Activated CD4-positive, alpha-beta T cell treated with anti-CD3 and anti-CD28 coated beads, Interleukin-2, amount 50 U/mL, for 24 hours (primary cell): ENCODE results near the gene TPRG1L.

Experiments
- DNase-seq, 2 donors: peaks; one replicate each; pipeline ENCODE4 v3.0.0-alpha.2; 2020; ENCODE audit warnings: low read depth in 1 of 2, low spot score in 1 of 2

TPRG1L gene

DNA sequence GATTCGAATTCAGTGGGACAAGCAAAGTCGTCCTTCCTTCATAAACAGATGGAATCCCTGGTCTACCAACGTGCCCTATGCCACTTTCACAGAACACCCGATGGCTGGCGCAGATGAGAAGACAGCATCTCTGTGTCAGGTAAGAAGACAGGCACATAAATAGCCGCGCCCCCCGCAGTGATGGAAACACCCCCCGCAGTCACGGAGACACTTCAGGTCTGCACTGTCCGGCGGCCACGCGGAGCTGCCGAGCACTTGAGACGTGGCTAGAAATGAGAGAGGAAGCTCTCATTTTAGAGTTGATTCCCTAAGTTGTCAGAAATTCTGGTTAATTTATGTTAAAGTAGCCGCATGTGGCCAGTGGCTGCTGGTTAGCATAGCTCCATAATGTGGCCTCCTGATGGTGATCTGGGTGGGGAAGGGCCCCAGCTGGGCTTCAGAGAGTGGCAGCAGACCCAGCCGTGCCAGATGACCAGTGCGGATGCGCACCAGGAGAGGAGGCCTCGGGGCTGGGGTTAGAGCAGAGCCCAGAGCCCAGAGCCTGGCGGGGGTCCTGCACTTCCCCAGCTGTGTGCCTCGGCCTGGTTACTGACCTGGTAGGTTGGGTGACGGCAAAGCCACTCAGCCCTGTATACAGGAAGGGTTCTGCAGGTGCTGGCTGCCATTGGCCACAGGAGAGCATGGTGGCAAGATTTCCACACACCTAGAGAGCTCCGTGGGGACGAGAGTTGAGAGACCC lies 2.9 kb downstream of the TPRG1L start:
- no peak for DNase-seq

DNA sequence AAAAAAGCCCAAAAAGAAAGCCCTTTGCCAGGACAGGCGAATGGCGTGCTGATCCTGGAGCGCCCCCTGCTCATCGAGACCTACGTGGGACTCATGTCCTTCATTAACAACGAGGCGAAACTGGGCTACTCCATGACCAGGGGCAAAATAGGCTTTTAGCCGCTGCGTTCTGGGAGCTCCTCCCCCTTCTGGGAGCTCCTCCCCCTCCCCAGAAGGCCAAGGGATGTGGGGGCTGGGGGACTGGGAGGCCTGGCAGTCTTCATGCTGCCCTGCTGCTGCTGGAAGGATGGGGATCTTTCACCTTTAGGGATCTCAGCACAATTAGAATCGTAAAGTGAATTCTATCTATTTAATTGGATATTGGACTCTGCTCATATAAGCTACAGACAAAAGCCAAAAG lies 3.6 kb downstream of the TPRG1L start:
- no peak for DNase-seq

DNA sequence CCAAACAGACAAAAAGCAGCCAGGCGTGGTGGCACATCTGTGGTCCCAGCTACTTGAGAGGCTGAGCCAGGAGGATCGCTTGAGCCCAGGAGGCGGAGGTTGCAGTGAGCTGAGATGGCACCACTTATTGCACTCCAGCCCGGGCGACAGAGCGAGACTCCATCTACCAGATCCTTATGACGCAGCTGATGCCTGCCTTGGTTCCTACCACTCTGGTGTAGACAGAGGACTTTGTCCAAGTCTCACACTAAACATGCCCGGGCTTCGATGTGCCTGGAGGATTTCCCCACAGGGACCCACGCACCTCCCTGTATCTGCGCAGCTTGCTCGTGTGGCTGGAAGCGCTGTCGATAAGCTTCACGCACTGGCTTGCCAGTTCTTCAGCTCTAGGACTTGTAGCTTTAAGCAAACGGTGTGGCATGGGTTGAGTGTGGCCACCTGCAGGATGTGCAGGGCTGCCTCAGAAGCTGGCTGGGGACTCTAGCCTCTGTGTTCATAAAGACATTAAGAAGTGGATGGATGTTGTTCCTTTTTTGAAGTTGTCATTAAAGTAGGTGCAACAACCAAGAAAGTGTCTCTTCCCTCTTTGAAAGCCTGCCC lies 4.8 kb downstream of the TPRG1L start:
- no peak for DNase-seq

DNA sequence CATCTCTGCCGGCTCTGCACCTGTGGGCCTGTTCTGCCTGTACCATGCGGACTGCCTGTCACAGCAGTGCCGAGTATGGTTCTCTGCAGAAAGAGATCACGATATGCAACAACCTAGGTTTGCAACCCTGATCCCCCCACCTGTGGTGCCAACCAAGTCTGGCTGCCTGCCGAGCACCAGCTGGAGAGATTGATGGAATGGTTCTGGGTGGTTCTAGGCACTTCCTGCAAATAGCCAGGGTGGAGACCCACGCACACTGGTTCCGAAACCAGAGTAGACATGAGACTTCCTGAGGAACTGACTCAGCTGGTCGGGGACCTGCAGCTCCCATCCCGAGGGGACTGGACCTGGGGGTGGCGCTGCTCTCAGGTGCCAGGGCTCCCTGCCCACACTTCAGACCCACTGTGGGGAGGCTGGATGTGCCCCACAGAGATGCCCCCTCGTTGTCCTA lies 5.4 kb downstream of the TPRG1L start:
- no peak for DNase-seq

DNA sequence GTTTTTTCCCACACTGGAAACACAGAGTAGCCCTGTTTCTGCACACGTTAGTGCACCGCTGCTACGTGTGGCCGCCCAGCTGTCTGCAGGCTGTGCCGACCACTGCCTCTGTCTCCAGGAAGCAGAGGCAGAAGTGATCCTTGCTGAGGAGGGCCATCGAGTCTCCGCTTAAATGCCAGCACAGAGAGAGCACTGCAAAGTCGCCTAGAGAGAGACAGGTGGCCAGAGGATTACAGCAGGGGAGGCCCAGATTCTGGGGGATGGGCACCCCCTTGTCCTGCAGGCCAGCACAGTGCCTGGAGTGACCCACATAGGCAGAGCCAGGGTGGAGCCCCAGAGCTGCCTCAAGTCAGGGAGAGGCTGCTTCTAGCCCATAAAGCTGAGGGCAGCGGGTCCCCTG lies 6.1 kb downstream of the TPRG1L start:
- no peak for DNase-seq

DNA sequence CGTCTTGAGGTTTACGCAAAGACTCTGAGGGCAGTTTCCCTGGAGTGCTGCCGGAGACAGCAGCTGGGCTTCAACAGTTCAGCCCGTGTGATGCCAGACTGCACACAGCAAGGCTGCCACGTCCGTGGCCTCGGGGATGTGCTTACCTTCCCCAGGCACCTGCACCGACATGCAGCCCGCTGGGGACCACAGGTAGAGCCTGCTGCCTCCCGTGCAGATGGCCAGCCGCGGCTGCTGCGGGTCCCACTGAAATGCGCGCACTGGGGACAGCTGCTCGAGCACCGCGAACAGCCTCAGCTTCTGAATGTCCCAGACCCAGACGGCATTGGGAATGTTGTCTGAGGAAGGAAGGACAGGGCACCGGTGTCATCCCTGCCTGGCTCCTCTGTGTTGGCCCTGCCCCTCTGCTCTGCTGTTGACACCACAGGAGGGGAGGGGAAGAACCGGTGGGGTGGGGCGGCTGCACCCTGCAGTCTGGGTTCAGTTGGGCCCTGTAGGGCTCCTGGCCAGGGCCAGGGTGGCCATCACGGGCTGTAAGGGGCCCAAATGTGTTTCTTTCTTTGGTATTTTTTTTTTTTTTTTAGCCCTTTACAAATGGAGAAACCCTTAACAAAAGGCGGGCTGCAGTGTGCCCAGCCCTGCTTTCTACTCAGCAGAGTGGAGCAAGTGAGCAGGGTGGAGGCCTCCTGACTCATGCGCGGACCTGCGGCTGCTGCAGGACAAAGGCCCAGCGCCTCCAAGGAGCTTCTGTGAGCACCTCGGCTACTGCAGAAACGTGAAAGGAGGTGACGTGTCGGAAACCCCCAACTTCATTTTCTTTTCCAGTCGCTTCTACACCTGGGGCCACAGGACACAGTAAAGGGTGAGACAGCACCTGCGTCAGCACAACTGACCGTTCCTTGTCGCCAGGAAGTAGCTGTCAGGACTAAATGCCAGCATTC lies 6.8 kb downstream of the TPRG1L start:
- no peak for DNase-seq

DNA sequence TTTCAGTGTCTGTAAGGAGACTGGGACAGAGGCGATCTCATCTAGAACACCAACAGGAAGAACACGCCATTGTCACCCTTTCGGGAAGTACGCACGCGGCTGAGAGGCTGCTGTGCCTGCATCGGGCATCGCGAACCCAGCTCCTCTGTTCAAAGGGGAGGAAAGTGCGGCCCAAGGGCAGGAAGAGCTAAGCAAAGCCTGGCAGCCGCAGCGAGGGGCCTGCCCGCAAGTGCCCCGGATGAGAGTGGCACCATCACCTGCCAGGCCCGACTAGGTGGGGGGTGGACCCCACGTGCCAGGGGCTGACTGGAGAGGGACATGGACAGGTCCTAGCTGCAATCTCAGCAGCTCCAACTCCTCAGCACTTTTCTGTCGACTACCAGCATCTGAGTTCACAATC lies 7.5 kb downstream of the TPRG1L start:
- DNase-seq: no peak

DNA sequence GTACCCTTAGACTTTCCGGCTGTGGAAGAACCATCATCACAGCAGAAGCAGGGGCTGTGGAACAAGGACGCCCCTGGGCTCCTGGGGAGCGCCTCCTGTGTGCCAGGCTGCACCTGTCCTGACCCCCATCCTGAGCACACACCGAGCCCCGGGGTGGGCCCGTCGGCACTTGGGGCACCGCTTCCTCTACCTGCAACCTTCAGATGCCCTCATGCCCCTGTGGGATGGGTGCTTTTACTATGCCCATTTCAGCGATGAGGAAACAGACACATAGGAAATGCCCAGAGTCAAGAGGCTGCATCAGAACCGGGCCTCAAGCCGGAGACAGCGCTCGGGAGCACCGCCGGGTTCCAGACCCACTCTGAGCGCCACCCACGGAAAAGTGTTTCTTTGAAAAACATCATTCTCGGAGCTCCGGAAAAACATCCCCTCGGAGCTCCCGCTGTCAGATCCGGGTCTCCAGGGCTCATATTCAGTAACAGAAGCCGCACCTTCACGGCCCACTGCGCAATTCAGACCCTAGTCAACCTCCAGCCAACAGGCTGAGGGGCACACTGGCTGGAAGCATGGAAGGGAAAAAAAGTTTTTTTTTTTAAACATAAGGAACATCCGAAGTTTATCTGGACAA lies 8.0 kb downstream of the TPRG1L start:
- no peak for DNase-seq

DNA sequence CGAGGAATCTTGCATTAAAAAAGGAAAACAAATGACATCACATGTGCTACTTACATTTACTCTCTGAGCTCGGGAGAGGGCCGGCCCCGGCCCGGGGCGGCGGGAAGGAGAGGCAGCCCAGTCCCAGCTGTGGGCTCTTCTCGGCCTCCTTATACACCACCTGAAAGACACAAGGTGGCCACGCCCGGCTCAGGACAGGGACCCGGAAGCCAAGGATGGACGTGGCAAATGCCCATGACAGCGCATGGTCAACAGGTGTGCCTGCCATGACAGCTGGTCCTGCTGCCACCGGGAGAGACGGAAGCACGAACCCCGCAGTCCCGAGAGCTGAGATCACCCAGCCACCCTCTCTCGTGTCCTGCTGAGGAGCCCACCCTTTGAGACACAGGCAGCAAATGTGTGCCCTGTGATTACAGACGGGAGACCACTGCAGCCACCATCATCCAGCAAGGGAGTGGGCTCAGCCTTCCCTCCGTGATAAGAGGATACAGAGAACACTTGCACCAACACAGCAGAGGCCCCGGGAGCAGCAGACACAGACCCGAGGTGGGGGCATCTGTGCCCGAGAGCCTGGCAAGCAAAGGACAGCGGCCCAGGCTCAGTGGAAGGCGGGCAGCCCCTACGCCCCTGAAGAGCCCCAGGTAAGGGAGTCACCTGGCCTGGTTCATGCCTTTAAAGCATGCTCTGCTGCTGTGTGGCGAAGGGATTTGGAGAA lies 8.7 kb downstream of the TPRG1L start:
- DNase-seq: no peak

DNA sequence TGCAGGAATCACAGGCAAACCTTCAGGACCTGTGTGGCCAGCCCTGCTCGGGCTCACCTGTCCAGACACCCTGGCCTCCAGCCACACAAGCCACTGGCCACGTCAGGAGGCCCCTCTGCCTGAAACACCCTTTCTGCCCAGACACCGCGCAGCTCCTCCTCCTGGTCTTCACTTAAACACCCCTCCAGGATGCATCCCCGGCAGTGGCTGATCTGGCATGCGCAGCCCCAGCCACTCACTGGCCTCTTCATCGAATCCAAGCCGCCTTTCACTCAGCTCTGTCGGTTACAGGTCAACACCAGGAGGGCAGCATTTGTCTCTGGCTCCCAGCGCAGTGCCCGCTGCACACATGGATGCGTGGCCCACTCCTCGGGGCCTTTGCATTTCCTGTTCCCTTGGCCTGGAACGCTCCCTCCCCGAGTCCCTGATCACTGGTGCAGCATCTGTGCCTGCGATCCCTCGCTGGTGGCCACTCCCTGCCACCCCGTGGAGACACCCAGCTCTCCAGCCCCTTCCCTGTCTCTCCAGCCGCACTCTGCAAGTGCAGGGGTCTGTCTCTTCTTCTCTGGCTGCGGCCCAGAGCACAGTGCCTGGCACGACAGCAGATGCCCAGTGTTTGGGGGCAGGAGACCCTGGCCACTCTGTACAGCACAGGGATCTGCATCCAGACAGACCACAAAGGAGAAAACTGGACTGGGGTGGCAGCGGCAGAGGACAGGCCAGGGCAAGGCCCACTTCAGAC lies 9.4 kb downstream of the TPRG1L start:
- no peak for DNase-seq

DNA sequence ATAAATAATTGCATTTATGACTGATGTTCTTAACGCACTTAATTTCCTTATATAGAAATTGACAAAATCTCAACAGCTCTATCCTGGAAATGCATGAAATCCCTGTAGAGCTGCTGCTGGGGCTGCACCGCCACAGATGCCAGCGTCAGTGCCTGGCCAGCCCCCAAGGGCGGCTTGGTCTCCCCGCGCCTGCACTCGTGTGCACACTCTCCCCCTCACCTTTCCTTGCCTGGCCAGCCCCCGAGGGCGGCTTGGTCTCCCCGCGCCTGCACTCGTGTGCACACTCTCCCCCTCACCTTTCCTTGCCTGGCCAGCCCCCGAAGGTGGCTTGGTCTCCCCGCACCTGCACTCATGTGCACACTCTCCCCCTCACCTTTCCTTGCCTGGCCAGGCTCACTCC lies 11.3 kb downstream of the TPRG1L start:
- DNase-seq: no peak

DNA sequence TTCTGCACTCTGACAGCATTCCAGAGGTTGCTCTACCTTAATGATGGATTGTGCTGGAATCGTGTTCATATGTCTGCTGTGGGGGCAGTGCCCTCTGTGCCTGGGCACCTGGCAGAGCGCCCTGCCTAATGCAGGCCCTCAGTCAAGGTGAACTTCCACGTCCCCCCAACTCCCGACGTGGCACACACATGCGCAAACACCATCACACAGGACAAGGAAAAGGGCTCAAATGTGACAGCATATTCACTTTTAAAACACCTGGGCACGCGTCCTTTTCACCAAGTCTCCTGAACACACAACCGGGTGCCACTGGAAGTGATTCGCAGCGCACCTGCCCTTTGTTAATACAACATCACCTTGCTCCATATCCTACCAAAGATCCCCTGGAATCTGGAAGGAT lies 11.7 kb downstream of the TPRG1L start:
- no peak for DNase-seq

DNA sequence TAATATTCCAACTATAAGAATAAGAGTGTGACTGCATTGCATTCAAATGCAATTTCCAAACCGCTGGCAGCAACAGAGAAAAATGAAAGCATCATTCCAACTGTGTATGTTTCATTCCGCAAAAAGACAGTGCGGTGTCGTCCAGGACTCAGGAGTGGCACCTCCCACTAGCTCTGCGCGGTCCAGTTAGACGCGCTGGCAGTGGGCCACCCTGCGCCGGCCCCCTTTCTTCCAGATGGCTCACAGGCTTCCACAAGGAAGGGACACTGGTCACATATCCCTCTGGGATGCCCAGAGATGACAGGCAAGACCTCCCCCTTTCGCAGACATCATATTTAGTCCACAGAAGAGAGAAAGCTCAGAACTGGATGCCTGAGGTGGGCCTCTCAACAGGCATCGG lies 13.2 kb downstream of the TPRG1L start:
- DNase-seq: no peak

DNA sequence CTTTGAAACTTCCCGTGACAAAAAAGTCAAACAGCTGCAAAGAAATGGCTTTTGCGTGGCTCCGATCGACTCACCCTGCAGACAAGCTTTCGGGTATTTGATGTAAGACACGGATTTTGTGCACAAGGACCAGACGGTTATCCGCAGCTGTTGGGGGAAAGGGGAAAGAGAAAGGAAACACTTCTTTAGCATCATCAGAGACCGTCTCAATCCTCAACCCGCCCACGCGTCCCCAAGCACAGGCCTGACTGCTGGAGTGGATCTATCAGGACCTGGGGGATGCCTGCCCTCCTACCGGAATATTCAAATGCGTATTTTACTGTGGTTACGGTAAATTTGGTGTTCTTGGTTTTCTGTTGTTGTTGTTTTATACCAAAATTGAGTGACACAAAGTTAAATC lies 13.9 kb downstream of the TPRG1L start:
- DNase-seq: no peak

DNA sequence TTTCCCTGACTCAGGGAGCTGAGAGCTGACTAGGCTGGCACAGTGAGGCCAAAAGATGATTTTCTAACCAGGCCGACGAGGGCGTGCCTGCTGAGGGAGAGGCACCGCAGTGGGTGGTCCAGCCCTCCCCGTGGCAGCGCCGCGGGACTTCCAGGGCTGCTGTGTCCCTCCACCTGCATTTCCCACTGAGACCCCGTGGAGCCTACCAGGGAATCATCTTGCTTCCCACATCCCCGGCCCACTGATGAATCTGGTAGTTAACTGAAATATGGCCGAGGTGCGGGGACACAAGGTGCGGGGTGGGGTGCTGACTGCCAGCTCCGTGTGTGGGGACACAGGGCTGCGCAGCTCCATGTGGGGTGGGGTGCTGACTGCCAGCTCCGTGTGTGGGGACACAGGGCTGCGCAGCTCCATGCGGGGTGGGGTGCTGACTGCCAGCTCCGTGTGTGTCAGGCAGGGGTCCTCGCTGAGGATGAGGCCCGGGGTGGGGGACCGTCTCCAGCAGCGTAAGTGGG lies 14.6 kb downstream of the TPRG1L start:
- DNase-seq: no peak

DNA sequence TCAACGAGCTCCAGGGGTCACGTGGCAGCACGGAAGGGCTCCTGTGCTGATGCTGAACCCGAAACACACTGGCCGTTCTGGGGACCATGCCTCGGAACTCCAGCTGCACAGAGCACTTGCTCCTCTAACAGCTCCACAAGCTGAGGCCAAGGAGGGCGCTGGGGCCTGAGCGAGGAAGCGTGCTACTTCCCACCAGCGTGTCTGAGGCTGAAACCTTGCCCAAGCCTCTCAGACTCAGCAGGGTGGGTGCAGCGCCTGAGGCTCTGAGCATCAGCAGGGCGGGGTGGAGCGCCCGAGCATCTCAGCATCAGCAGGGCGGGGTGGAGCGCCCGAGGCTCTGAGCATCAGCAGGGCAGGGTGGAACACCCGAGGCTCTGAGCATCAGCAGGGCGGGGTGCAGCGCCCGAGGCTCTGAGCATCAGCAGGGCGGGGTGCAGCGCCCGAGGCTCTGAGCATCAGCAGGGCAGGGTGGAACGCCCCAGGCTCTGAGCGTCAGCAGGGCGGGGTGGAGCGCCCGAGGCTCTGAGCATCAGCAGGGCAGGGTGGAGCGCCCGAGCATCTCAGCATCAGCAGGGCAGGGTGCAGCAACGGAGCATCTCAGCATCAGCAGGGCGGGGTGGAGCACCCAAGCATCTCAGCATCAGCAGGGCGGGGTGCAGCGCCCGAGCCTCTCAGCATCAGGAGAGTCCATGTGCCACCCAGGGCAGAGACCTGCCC lies 15.5 kb downstream of the TPRG1L start:
- DNase-seq: no peak

DNA sequence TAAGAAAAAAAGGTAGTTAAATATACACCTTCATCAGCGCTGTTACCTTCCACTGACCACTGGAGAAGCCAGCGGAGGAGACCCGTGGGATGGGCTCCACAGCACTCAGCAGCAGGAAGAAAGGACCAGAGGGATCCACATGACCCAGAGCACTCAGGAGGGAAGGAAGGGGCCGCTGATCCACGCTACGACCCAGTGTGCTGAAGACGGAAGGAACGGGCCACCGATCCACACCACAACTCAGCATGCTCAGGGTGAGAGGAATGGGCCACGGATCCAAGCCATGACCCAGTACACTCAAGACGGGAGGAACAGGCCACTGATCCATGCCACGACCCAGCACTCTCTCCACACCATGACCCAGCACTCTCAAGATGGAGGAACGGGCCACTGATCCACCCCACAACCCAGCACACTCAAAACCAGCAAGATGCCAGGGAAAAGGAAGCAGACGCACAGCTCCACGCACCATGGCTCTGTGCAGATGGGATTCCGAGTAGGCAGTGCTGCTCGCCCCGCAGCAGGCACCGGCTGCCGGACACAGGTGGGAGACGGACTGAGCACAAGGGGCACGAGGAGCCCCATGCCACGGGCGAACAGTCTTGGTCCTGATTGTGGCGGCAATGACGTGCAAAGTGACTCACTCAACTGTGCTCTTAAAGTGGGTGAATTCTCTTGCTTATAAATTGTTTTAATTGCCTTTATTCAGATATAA lies 16.4 kb downstream of the TPRG1L start:
- DNase-seq: no peak

DNA sequence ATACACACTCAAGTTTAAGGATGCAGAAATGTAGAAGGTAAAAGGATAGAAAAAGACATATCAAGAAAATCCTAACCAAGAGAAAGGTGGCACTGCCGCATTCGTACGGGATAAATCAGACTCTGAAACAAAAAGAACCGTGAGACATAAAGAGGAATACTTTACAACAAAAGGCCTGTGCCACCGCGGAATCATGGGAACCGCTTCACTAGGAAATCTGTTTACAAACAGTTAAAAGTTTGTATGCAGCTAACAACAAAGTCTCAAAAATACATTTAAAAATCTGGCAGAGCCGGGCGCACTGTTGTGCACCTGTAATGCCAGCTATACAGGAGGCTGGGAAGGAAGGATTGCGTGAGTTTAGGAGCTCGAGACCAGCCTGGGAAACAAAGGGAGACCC lies 17.0 kb downstream of the TPRG1L start:
- DNase-seq: no peak
